ENCODE results near the gene KDM1A. TPM values are rescaled to one million over a fixed set of nuclear protein-coding genes. Genes with fewer than 3 reads are reported as not detected.

KDM1A gene
- total RNA-seq, 4 donors from 2014 or later: 18.7 to 41.4 (median 29.3) TPM

GRCh38 chr1:23101101-23101827 lies 82.0 kb downstream of the KDM1A start:
- in situ Hi-C loops (cut with MboI; ENCODE audit: low pct_ligation_motif_present in 1 of 4, low pct_unique_long_range_greater_than_20kb in 1 of 4, low sequenced_read_pairs in 3 of 4) (no loop called here), intact Hi-C loops (cut with DNase I; ENCODE audit: low total_unique reads) (no loop called here)

GRCh38 chr1:23101887-23102286 lies 82.6 kb downstream of the KDM1A start:
- peaks cover 28 to 60% (median 34%) of the 10 kb centered on the region in 4 donors for H3K4me1 ChIP-seq
- TF ChIP-seq POLR2A (IDR thresholded peaks at IDR 0.05) (no peak), POLR2AphosphoS5 (IDR thresholded peaks at IDR 0.05) (no peak), EP300 (IDR thresholded peaks at IDR 0.05; ENCODE audit: low read depth) (no peak)
- TF ChIP-seq, protein P1, sequence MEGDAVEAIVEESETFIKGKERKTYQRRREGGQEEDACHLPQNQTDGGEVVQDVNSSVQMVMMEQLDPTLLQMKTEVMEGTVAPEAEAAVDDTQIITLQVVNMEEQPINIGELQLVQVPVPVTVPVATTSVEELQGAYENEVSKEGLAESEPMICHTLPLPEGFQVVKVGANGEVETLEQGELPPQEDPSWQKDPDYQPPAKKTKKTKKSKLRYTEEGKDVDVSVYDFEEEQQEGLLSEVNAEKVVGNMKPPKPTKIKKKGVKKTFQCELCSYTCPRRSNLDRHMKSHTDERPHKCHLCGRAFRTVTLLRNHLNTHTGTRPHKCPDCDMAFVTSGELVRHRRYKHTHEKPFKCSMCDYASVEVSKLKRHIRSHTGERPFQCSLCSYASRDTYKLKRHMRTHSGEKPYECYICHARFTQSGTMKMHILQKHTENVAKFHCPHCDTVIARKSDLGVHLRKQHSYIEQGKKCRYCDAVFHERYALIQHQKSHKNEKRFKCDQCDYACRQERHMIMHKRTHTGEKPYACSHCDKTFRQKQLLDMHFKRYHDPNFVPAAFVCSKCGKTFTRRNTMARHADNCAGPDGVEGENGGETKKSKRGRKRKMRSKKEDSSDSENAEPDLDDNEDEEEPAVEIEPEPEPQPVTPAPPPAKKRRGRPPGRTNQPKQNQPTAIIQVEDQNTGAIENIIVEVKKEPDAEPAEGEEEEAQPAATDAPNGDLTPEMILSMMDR (IDR thresholded peaks at IDR 0.05): no peak
- in situ Hi-C loops (cut with MboI; ENCODE audit: low pct_ligation_motif_present in 1 of 4, low pct_unique_long_range_greater_than_20kb in 1 of 4, low sequenced_read_pairs in 3 of 4): no loop called here

More at GRCh38 chr1:23101101-23101827, 82.0 kb downstream of the KDM1A start:
- DNase-seq: no peak
- Histone ChIP-seq H3K27me3 (no peaks in the 10 kb centered on the region), H3K4me3 (no peak overlapping the region), H3K27ac (peak overlapping the region; percentile 72 to 81 (median 74)), H3K36me3 (no peaks in the 10 kb centered on the region), H3K4me1 (peaks cover 28 to 60% (median 34%) of the 10 kb centered on the region in 4 donors), H3K9me3 (no peaks in the 10 kb centered on the region)
- 92 to 93% methylated on average over 3 of the region's 3 CpGs for WGBS, 2 donors (ENCODE audit: low coverage in 1 of 2)
- TF ChIP-seq, protein P1 (IDR thresholded peaks at IDR 0.05): no peak
- TF ChIP-seq EP300 (IDR thresholded peaks at IDR 0.05; ENCODE audit: low read depth) (no peak), POLR2AphosphoS5 (IDR thresholded peaks at IDR 0.05) (no peak), POLR2A (IDR thresholded peaks at IDR 0.05) (no peak)

DNA sequence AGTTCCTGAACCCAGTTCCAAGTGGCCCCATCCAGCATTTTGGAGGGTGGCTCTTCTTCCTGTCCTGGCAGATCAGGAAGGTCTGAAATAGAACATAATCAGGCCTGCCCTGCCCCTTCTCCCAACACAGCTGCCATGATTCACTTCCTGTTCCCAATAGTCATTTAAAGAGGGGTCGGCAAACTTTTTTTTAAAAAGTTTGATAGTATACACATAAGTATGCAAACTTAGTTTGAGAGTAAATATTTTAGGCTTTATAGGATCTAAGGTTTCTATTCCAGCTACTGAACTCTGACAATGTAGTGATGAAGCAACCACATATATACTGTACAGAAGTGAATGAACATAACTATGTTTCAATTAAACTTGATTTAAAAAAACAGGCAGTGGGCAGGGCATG lies 83.0 kb downstream of the KDM1A start:
- H3K4me1 ChIP-seq: peaks cover 28 to 60% (median 34%) of the 10 kb centered on the region in 4 donors
- 18 to 30% methylated on average over 1 of the region's 1 CpG for WGBS, 2 donors (ENCODE audit: low coverage in 1 of 2)
- H3K4me3 ChIP-seq: no peak overlapping the region
- peaks cover 0 to 2% (median 0%) of the 10 kb centered on the region in 4 donors for H3K36me3 ChIP-seq
- TF ChIP-seq POLR2A (IDR thresholded peaks at IDR 0.05): no peak
- TF ChIP-seq POLR2AphosphoS5 (IDR thresholded peaks at IDR 0.05): no peak
- TF ChIP-seq, protein P1 (IDR thresholded peaks at IDR 0.05): no peak
- no peak for TF ChIP-seq EP300 (IDR thresholded peaks at IDR 0.05; ENCODE audit: low read depth)
- in situ Hi-C loops (cut with MboI; ENCODE audit: low pct_ligation_motif_present in 1 of 4, low pct_unique_long_range_greater_than_20kb in 1 of 4, low sequenced_read_pairs in 3 of 4): no loop called here
- H3K27me3 ChIP-seq: no peaks in the 10 kb centered on the region
- intact Hi-C loops (cut with DNase I; ENCODE audit: low total_unique reads): no loop called here
- H3K9me3 ChIP-seq: no peaks in the 10 kb centered on the region
- DNase-seq: no peak
- H3K27ac ChIP-seq: peak overlapping the region; percentile 72 to 81 (median 74)

More at GRCh38 chr1:23101887-23102286, 82.6 kb downstream of the KDM1A start:
- peak overlapping the region; percentile 72 to 81 (median 74) for H3K27ac ChIP-seq
- no peaks in the 10 kb centered on the region for H3K9me3 ChIP-seq
- intact Hi-C loops (cut with DNase I; ENCODE audit: low total_unique reads): no loop called here
- WGBS, 2 donors (ENCODE audit: low coverage in 1 of 2): 54 to 64% methylated on average over 2 of the region's 2 CpGs
- H3K36me3 ChIP-seq: no peaks in the 10 kb centered on the region
- no peak for DNase-seq
- H3K27me3 ChIP-seq: no peaks in the 10 kb centered on the region
- no peak overlapping the region for H3K4me3 ChIP-seq

GRCh38 chr1:23103001-23103889 lies 84.0 kb downstream of the KDM1A start:
- WGBS, 2 donors (ENCODE audit: low coverage in 1 of 2): 49 to 67% methylated on average over 3 to 10 of the region's 10 CpGs
- intact Hi-C loops (cut with DNase I; ENCODE audit: low total_unique reads): no loop called here
- H3K4me3 ChIP-seq: no peak overlapping the region

More at GRCh38 chr1:23103001-23103889, 84.0 kb downstream of the KDM1A start:
- Histone ChIP-seq H3K4me1 (peaks cover 28 to 57% (median 34%) of the 10 kb centered on the region in 4 donors), H3K27ac (peak overlapping the region; percentile 72 to 81 (median 74)), H3K27me3 (no peaks in the 10 kb centered on the region), H3K36me3 (peaks cover 0 to 11% (median 0%) of the 10 kb centered on the region in 4 donors), H3K9me3 (no peaks in the 10 kb centered on the region)
- in situ Hi-C loops (cut with MboI; ENCODE audit: low pct_ligation_motif_present in 1 of 4, low pct_unique_long_range_greater_than_20kb in 1 of 4, low sequenced_read_pairs in 3 of 4): no loop called here
- DNase-seq: peak; percentile 54
- TF ChIP-seq EP300 (IDR thresholded peaks at IDR 0.05; ENCODE audit: low read depth): no peak
- TF ChIP-seq, protein P1 (IDR thresholded peaks at IDR 0.05): no peak
- peak in 2 of 3 donors; percentile 13 to 32 for TF ChIP-seq POLR2AphosphoS5 (IDR thresholded peaks at IDR 0.05)

All from transverse colon (tissue), 4 donors.